Liver (tissue), 9 donors: Measurements from ENCODE around the gene MAML3. TPM values are rescaled to one million over a fixed set of nuclear protein-coding genes. Genes with fewer than 3 reads are reported as not detected.

ENCODE experiments used
- DNase-seq: peaks from one replicate; pipeline ENCODE4 v3.0.0-alpha.2; 2017; ENCODE audit warnings: low spot score
- H3K27ac ChIP-seq, 2 donors: one replicate each; pipeline ENCODE4 v1.7.0; 2013; ENCODE audit warnings: inconsistent platforms in 2 of 2, low read length in 2 of 2, control low read depth in 1 of 2, low read depth in 1 of 2, mild to moderate bottlenecking in 1 of 2
- H3K27me3 ChIP-seq, 4 donors: one replicate each; pipeline versions ENCODE4 v1.6.1 to v1.7.0; 2013; ENCODE audit warnings: low read length in 3 of 4, inconsistent platforms in 1 of 4, mild to moderate bottlenecking in 1 of 4, moderate library complexity in 1 of 4; ENCODE audit not compliant: control insufficient read depth in 4 of 4, insufficient read depth in 4 of 4
- H3K36me3 ChIP-seq, 4 donors: one replicate each; pipeline versions ENCODE4 v1.6.1 to v1.7.0; 2013; ENCODE audit warnings: low read length in 3 of 4, mild to moderate bottlenecking in 3 of 4, low read depth in 1 of 4, moderate library complexity in 1 of 4; ENCODE audit not compliant: control insufficient read depth in 4 of 4, insufficient read depth in 3 of 4
- H3K4me1 ChIP-seq, 4 donors: one replicate each; pipeline versions ENCODE4 v1.6.1 to v1.7.0; 2013; ENCODE audit warnings: low read length in 3 of 4, mild to moderate bottlenecking in 3 of 4, moderate library complexity in 1 of 4; ENCODE audit not compliant: control insufficient read depth in 4 of 4, insufficient read depth in 4 of 4
- H3K4me3 ChIP-seq, 3 donors: one replicate each; pipeline versions ENCODE4 v1.6.1 to v1.7.0; 2013; ENCODE audit warnings: low read length in 3 of 3, control low read depth in 1 of 3, low read depth in 1 of 3, mild to moderate bottlenecking in 1 of 3
- H3K9ac ChIP-seq, 2 donors: one replicate each; pipeline ENCODE4 v1.7.0; 2013; ENCODE audit warnings: low read length in 2 of 2, mild to moderate bottlenecking in 2 of 2, moderate library complexity in 2 of 2, control low read depth in 1 of 2, low read depth in 1 of 2
- H3K9me3 ChIP-seq, 4 donors: one replicate each; pipeline versions ENCODE4 v1.6.1 to v1.7.0; 2013; ENCODE audit warnings: low read length in 3 of 4; ENCODE audit not compliant: control insufficient read depth in 4 of 4
- ATF3 ChIP-seq: IDR thresholded peaks from 2 replicates; pipeline ENCODE4 v1.6.1; 2016; ENCODE audit warnings: antibody characterized with exemption
- EGR1 ChIP-seq, 2 donors: IDR thresholded peaks; 2 replicates each; pipeline ENCODE4 v1.6.1; 2016 to 2018; ENCODE audit warnings: antibody characterized with exemption in 2 of 2, low read depth in 2 of 2
- FOXA1 ChIP-seq: IDR thresholded peaks from 2 replicates; pipeline ENCODE4 v1.6.1; 2016; ENCODE audit warnings: antibody characterized with exemption
- GABPA ChIP-seq, 2 donors: IDR thresholded peaks in 1 of 2; conservative IDR thresholded peaks in 1 of 2; 2 replicates each; pipeline ENCODE4 v1.6.1; 2016; ENCODE audit warnings: antibody characterized with exemption in 2 of 2, mild to moderate bottlenecking in 1 of 2, moderate library complexity in 1 of 2
- HNF4A ChIP-seq, 2 donors: conservative IDR thresholded peaks; 2 replicates each; pipeline ENCODE4 v1.6.1; 2016; ENCODE audit warnings: antibody characterized with exemption in 2 of 2, mild to moderate bottlenecking in 2 of 2
- HNF4G ChIP-seq: IDR thresholded peaks from 2 replicates; pipeline ENCODE4 v1.6.1; 2016; ENCODE audit warnings: antibody characterized with exemption
- JUND ChIP-seq, 2 donors: IDR thresholded peaks; 2 replicates each; pipeline ENCODE4 v1.6.1; 2016; ENCODE audit warnings: antibody characterized with exemption in 2 of 2
- NR2F2 ChIP-seq: IDR thresholded peaks from 2 replicates; pipeline ENCODE4 v1.6.1; 2016; ENCODE audit warnings: antibody characterized with exemption
- YY1 ChIP-seq: IDR thresholded peaks from 2 replicates; pipeline ENCODE4 v1.6.1; 2016; ENCODE audit warnings: antibody characterized with exemption, mild to moderate bottlenecking
- ZBTB33 ChIP-seq: IDR thresholded peaks from 2 replicates; pipeline ENCODE4 v1.6.1; 2016; ENCODE audit warnings: antibody characterized with exemption
- WGBS: extraction: QIAGEN DNeasy Blood & Tissue Kit; methylation state at CpG from one replicate; pipeline ENCODE4 v1.1.7; 2013; 5-methylcytosine and 5-hydroxymethylcytosine counted together
- polyA plus RNA-seq, 2 donors: library from polyadenylated mRNA; stranded (reverse) in 1 of 2; unstranded in 1 of 2; fragments of 200-250 nt in 1 of 2; fragments of >200 nt in 1 of 2; fragmentation: Nextera tagmentation in 1 of 2; extraction: Ambion mirVana in 1 of 2; gene quantifications; one replicate each; pipeline versions ENCODE4 v1.2.1 to v1.2.3, GENCODE V29; 2013 to 2015
- total RNA-seq, 2 donors: library from RNA; depleted of rRNA; stranded (reverse); fragments of >200 nt; gene quantifications; one replicate each; pipeline ENCODE4 v1.2.3, GENCODE V29; 2014
- donor health status: healthy.
- donor health status: healthy.
- donor health status: healthy.
- donor health status: healthy.
- donor health status: healthy.

Gene MAML3
- total and polyA plus RNA-seq, 4 donors, result 1.3 to 4.3 (median 2.7) TPM

- H3K4me3 ChIP-seq, result no peak overlapping the region
- no peaks in the 10 kb centered on the region for H3K9me3 ChIP-seq
- H3K36me3 ChIP-seq, result peaks cover 0 to 6% (median 0%) of the 10 kb centered on the region in 4 donors
- WGBS, result 46% methylated on average over 2 of the region's 2 CpGs
- H3K9ac ChIP-seq, result peak overlapping the region in 1 of 2 donors; percentile 18
- TF ChIP-seq YY1, result no peak
- no peak for TF ChIP-seq FOXA1
- no peak for TF ChIP-seq HNF4A (conservative IDR thresholded peaks at IDR 0.05)
- TF ChIP-seq GABPA (IDR thresholded peaks at IDR 0.05 in 1 of 2, conservative IDR thresholded peaks at IDR 0.05 in 1 of 2), result no peak
- no peak for TF ChIP-seq HNF4G
- TF ChIP-seq JUND (IDR thresholded peaks at IDR 0.05), result no peak
- no peak for TF ChIP-seq EGR1 (IDR thresholded peaks at IDR 0.05; ENCODE audit: low read depth in 2 of 2)
- TF ChIP-seq NR2F2, result no peak
- no peak for TF ChIP-seq ATF3
- no peak for TF ChIP-seq ZBTB33
- no peak overlapping the region for H3K27ac ChIP-seq
- H3K27me3 ChIP-seq, result no peaks in the 10 kb centered on the region
- peaks cover 6 to 40% (median 22%) of the 10 kb centered on the region in 4 donors for H3K4me1 ChIP-seq
- no peak for DNase-seq
Measured at GRCh38 chr4:139668036-139668435, 485.9 kb downstream of the MAML3 start.

Other genes starting within 250 kb of the MAML3 start
- 10 to 100 TPM; 22.4 to 22.7 TPM for gene SCOC, start 219.5 kb upstream of the MAML3 start, total RNA-seq
- 10 to 100 TPM; 31.7 to 35.0 TPM for gene SCOC, start 219.5 kb upstream of the MAML3 start, polyA plus RNA-seq